Peyer's patch (tissue), 4 donors: ENCODE results near the gene PODN. TPM values are rescaled to one million over a fixed set of nuclear protein-coding genes. Genes with fewer than 3 reads are reported as not detected.

Source experiments
- DNase-seq, 3 donors: peaks; one replicate each; pipeline ENCODE4 v3.0.0-alpha.2; 2017 to 2019
- H3K27ac ChIP-seq, 4 donors: fragments of 200-600 bp; sonication (generic); one replicate each; pipeline ENCODE4 v1.5.1; 2016 to 2019
- H3K27me3 ChIP-seq, 2 donors: fragments of 200-600 bp; sonication (generic); one replicate each; pipeline ENCODE4 v1.5.1; 2019
- H3K36me3 ChIP-seq, 3 donors: fragments of 200-600 bp; sonication (generic); one replicate each; pipeline ENCODE4 v1.5.1; 2016 to 2019
- H3K4me1 ChIP-seq, 4 donors: fragments of 200-600 bp; sonication (generic); one replicate each; pipeline ENCODE4 v1.5.1; 2016 to 2019
- H3K4me3 ChIP-seq, 4 donors: fragments of 200-600 bp; sonication (generic); 1 replicate in 3 of 4; 2 replicates in 1 of 4; pipeline ENCODE4 v1.5.1; 2016 to 2019; ENCODE audit warnings: mild to moderate bottlenecking in 1 of 4
- H3K9me3 ChIP-seq, 4 donors: fragments of 200-600 bp; sonication (generic); one replicate each; pipeline ENCODE4 v1.5.1; 2016 to 2019; ENCODE audit warnings: mild to moderate bottlenecking in 1 of 4
- CTCF ChIP-seq, 6 experiments: fragments of 450-650 bp in 4 of 6; fragments of 200-600 bp in 2 of 6; sonication (generic) in 1 of 6; IDR thresholded peaks; one replicate each; pipeline ENCODE4 v1.5.1; 2017 to 2019; ENCODE audit warnings: antibody characterized with exemption in 6 of 6, mild to moderate bottlenecking in 3 of 6, moderate library complexity in 1 of 6
- POLR2A ChIP-seq, 2 donors: fragments of 450-650 bp; IDR thresholded peaks; one replicate each; pipeline ENCODE4 v1.5.1; 2017; ENCODE audit warnings: antibody characterized with exemption in 2 of 2, mild to moderate bottlenecking in 2 of 2, moderate library complexity in 2 of 2
- total RNA-seq, 4 donors: library from RNA; depleted of rRNA; stranded (reverse); fragments of >200 nt; gene quantifications; one replicate each; pipeline ENCODE4 v1.1.0, GENCODE V29; 2016

The PODN gene
- total RNA-seq, 4 donors from 2014 or later: 7.0 to 32.2 (median 17.0) TPM

- no peak for TF ChIP-seq POLR2A (IDR thresholded peaks at IDR 0.05)
- no peak for TF ChIP-seq CTCF (IDR thresholded peaks at IDR 0.05)
- Histone ChIP-seq H3K27me3 (peaks cover 0 to 14% of the 10 kb centered on the region in 2 donors), H3K27ac (no peak overlapping the region), H3K9me3 (no peaks in the 10 kb centered on the region), H3K4me3 (no peak overlapping the region), H3K4me1 (peaks cover 0 to 21% (median 5%) of the 10 kb centered on the region in 4 donors), H3K36me3 (no peaks in the 10 kb centered on the region)
- DNase-seq: no peak
Measured at GRCh38 chr1:53063744-53064515, 1.9 kb downstream of the PODN start.

- no peak for DNase-seq
- H3K9me3 ChIP-seq: no peaks in the 10 kb centered on the region
- peaks cover 0 to 14% of the 10 kb centered on the region in 2 donors for H3K27me3 ChIP-seq
- H3K27ac ChIP-seq: no peak overlapping the region
- H3K4me3 ChIP-seq: no peak overlapping the region
- H3K36me3 ChIP-seq: no peaks in the 10 kb centered on the region
- peaks cover 0 to 21% (median 5%) of the 10 kb centered on the region in 4 donors for H3K4me1 ChIP-seq
- TF ChIP-seq CTCF (IDR thresholded peaks at IDR 0.05): no peak
- no peak for TF ChIP-seq POLR2A (IDR thresholded peaks at IDR 0.05)
Measured at GRCh38 chr1:53065391-53065790, 3.4 kb downstream of the PODN start.

- TF ChIP-seq POLR2A (IDR thresholded peaks at IDR 0.05): no peak
- no peak for TF ChIP-seq CTCF (IDR thresholded peaks at IDR 0.05)
- Histone ChIP-seq H3K36me3 (no peaks in the 10 kb centered on the region), H3K4me3 (no peak overlapping the region), H3K9me3 (no peaks in the 10 kb centered on the region), H3K27me3 (peaks cover 0 to 11% of the 10 kb centered on the region in 2 donors), H3K27ac (no peak overlapping the region), H3K4me1 (peaks cover 0 to 18% (median 5%) of the 10 kb centered on the region in 4 donors)
- DNase-seq: no peak
Measured at GRCh38 chr1:53066488-53066887, 4.5 kb downstream of the PODN start.

- Histone ChIP-seq H3K27ac (no peak overlapping the region), H3K27me3 (peaks cover 0 to 5% of the 10 kb centered on the region in 2 donors), H3K9me3 (no peaks in the 10 kb centered on the region), H3K36me3 (no peaks in the 10 kb centered on the region), H3K4me1 (peaks cover 0 to 11% (median 3%) of the 10 kb centered on the region in 4 donors), H3K4me3 (no peak overlapping the region)
- no peak for TF ChIP-seq POLR2A (IDR thresholded peaks at IDR 0.05)
- no peak for TF ChIP-seq CTCF (IDR thresholded peaks at IDR 0.05)
- peak in 1 of 3 donors; percentile 40 for DNase-seq
Measured at GRCh38 chr1:53066891-53067738, 5.1 kb downstream of the PODN start.

GRCh38 chr1:53067886-53068285 lies 5.9 kb downstream of the PODN start:
- TF ChIP-seq CTCF (IDR thresholded peaks at IDR 0.05): no peak
- TF ChIP-seq POLR2A (IDR thresholded peaks at IDR 0.05): no peak
- no peaks in the 10 kb centered on the region for H3K9me3 ChIP-seq
- no peaks in the 10 kb centered on the region for H3K27me3 ChIP-seq
- no peak overlapping the region for H3K4me3 ChIP-seq
- DNase-seq: no peak
- H3K36me3 ChIP-seq: no peaks in the 10 kb centered on the region
- H3K4me1 ChIP-seq: peaks cover 0 to 4% (median 0%) of the 10 kb centered on the region in 4 donors
- no peak overlapping the region for H3K27ac ChIP-seq
